GM12878 (cell line): ENCODE measurements around the gene ANKRD37. TPM values are rescaled to one million over a fixed set of nuclear protein-coding genes. Genes with fewer than 3 reads are reported as not detected.

Experiments
- BACH1 ChIP-seq: fragments of 450-650 bp; IDR thresholded peaks from 2 replicates; pipeline ENCODE4 v1.6.1; 2017; ENCODE audit warnings: mild to moderate bottlenecking, borderline replicate concordance
- E2F4 ChIP-seq: IDR thresholded peaks from 2 replicates; pipeline ENCODE4 v1.6.1; 2012; ENCODE audit warnings: low read depth, low read length, improper control_type of control experiment
- E2F8 ChIP-seq: fragments of 450-650 bp; IDR thresholded peaks from 2 replicates; pipeline ENCODE4 v1.6.1; 2018; ENCODE audit warnings: mild to moderate bottlenecking, low read depth, moderate library complexity; ENCODE audit not compliant: partially characterized antibody
- HDAC6 ChIP-seq: fragments of 200-600 bp; sonication (generic); IDR thresholded peaks from one replicate; pipeline ENCODE4 v1.8.0; 2017; ENCODE audit warnings: antibody characterized with exemption; ENCODE audit not compliant: unreplicated experiment
- IRF4 ChIP-seq: IDR thresholded peaks from 2 replicates; pipeline ENCODE4 v1.6.1; 2011; ENCODE audit warnings: low read depth, low read length
- LARP7 ChIP-seq: fragments of 450-650 bp; IDR thresholded peaks from 2 replicates; pipeline ENCODE4 v1.6.1; 2017; ENCODE audit warnings: mild to moderate bottlenecking
- NFYA ChIP-seq: IDR thresholded peaks from 2 replicates; pipeline ENCODE4 v1.6.1; 2011; ENCODE audit warnings: low read depth, mild to moderate bottlenecking, low read length, improper control_type of control experiment, borderline replicate concordance
- NFYB ChIP-seq: IDR thresholded peaks from 2 replicates; pipeline ENCODE4 v1.6.1; 2011; ENCODE audit warnings: low read depth, mild to moderate bottlenecking, low read length, improper control_type of control experiment, moderate library complexity; ENCODE audit not compliant: insufficient read depth
- NKRF ChIP-seq: fragments of 450-650 bp; conservative IDR thresholded peaks from 2 replicates; pipeline ENCODE4 v1.6.1; 2017; ENCODE audit warnings: mild to moderate bottlenecking, moderate library complexity
- PML ChIP-seq: IDR thresholded peaks from 2 replicates; pipeline ENCODE4 v1.6.1; 2012; ENCODE audit warnings: low read length, inconsistent platforms
- PRDM15 ChIP-seq: fragments of 450-650 bp; formaldehyde crosslinking; IDR thresholded peaks from 2 replicates; pipeline ENCODE4 v1.4.0; 2020; ENCODE audit warnings: mild to moderate bottlenecking, moderate library complexity
- STAT1 ChIP-seq: fragments of 450-650 bp; conservative IDR thresholded peaks from 2 replicates; pipeline ENCODE4 v1.6.1; 2014; ENCODE audit warnings: antibody characterized with exemption, mild to moderate bottlenecking
- polyA plus RNA-seq, 11 experiments: library from polyadenylated mRNA; depleted of rRNA in 4 of 11; unstranded in 6 of 11; stranded (reverse) in 5 of 11; fragments of >200 nt; fragmentation: Nextera tagmentation in 4 of 11; fragmentation: Illumina TruSeq in 1 of 11; extraction: Ambion mirVana in 4 of 11; extraction: Trizol in 1 of 11; gene quantifications; 1 replicate in 1 of 11; 2 replicates in 10 of 11; pipeline versions ENCODE4 v1.2.1 to v1.2.3, GENCODE V29; 2011 to 2016; ENCODE audit warnings: inconsistent platforms in 2 of 11, missing spikeins in 2 of 11, low read depth in 1 of 11
- total RNA-seq, 4 experiments: library from RNA; depleted of rRNA in 3 of 4; stranded (reverse); fragments of >200 nt in 3 of 4; fragmentation: Illumina TruSeq in 1 of 4; extraction: Trizol in 1 of 4; gene quantifications; 2 replicates each; pipeline versions ENCODE4 v1.2.1 to v1.2.3, GENCODE V29; 2013 to 2021
- TF ChIP-seq, protein P1 (sequence below): IDR thresholded peaks from 2 replicates; pipeline ENCODE4 v1.6.1; 2012; ENCODE audit warnings: mild to moderate bottlenecking, low read depth, low read length

Gene ANKRD37
- total and polyA plus RNA-seq, 10 of the 15 experiments (the other 5 are each of a cell fraction or from before 2014, with no cell fraction given) = 10.6 to 67.9 (median 24.2) TPM

DNA sequence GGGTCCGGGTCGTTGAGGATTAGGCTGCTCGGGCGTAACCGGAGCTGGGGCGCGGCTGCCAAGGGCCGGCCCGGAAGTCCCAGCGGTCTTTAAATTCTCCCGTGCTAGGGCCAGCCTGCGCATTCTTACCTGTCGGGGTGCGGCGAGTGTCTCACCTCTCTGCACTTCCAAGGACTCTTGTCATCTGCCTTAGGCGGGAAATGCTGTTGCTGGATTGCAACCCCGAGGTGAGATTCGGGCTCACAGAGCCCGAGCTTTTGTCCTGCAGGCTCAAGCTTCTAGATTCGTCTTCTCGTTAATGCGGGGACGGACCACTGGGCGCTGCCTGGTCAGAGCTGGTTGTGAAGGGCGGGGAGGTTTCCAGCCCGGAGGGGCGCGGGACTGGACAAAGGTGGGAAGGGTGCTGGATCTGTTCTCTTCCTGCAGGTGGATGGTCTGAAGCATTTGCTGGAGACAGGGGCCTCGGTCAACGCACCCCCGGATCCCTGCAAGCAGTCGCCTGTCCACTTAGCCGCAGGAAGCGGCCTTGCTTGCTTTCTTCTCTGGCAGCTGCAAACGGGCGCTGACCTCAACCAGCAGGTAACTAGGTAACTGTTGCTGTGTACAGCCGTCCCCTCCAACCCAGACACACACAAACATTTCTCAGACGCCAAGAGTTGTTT lies at the start of gene ANKRD37 (continued):
- TF ChIP-seq E2F8 (peak; percentile 45), STAT1 (no peak), NFYA (no peak), BACH1 (no peak), LARP7 (0 out of 2 replicates have a peak, but pooled peaks have one; percentile 44), E2F4 (no peak), PRDM15 (CRISPR knock-in tag) (no peak), HDAC6 (no peak), PML (no peak; the same call in 1 of the 2 replicates), NKRF (peak; percentile 90), NFYB (no peak), IRF4 (no peak)
- TF ChIP-seq, protein P1, sequence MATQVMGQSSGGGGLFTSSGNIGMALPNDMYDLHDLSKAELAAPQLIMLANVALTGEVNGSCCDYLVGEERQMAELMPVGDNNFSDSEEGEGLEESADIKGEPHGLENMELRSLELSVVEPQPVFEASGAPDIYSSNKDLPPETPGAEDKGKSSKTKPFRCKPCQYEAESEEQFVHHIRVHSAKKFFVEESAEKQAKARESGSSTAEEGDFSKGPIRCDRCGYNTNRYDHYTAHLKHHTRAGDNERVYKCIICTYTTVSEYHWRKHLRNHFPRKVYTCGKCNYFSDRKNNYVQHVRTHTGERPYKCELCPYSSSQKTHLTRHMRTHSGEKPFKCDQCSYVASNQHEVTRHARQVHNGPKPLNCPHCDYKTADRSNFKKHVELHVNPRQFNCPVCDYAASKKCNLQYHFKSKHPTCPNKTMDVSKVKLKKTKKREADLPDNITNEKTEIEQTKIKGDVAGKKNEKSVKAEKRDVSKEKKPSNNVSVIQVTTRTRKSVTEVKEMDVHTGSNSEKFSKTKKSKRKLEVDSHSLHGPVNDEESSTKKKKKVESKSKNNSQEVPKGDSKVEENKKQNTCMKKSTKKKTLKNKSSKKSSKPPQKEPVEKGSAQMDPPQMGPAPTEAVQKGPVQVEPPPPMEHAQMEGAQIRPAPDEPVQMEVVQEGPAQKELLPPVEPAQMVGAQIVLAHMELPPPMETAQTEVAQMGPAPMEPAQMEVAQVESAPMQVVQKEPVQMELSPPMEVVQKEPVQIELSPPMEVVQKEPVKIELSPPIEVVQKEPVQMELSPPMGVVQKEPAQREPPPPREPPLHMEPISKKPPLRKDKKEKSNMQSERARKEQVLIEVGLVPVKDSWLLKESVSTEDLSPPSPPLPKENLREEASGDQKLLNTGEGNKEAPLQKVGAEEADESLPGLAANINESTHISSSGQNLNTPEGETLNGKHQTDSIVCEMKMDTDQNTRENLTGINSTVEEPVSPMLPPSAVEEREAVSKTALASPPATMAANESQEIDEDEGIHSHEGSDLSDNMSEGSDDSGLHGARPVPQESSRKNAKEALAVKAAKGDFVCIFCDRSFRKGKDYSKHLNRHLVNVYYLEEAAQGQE = peak; percentile 50; the same call in 1 of the 2 replicates
